ENCODE data around the gene ATP13A3. TPM values are rescaled to one million over a fixed set of nuclear protein-coding genes. Genes with fewer than 3 reads are reported as not detected.

ATP13A3 gene
- total RNA-seq, 1 donor from 2014 or later = 135 TPM

GRCh38 chr3:194488055-194488742, 1.4 kb upstream of the ATP13A3 start:
- Mint-ChIP-seq H3K4me3 (ENCODE audit: low read depth) (peak overlapping the region; percentile 74), H3K27me3 (no peaks in the 10 kb centered on the region), H3K4me1 (ENCODE audit: low read depth) (peaks cover 17% of the 10 kb centered on the region), H3K27ac (peak overlapping the region; percentile 75), H3K36me3 (ENCODE audit: insufficient read depth) (peaks cover 7% of the 10 kb centered on the region), H3K9me3 (ENCODE audit: low read depth) (peaks cover 7% of the 10 kb centered on the region)
- TF ChIP-seq CTCF (IDR thresholded peaks at IDR 0.05; ENCODE audit: unreplicated experiment) = no peak
- DNase-seq (ENCODE audit: low spot score, unreplicated experiment) = no peak

- Mint-ChIP-seq H3K9me3 (ENCODE audit: low read depth) (peaks cover 7% of the 10 kb centered on the region), H3K27me3 (no peaks in the 10 kb centered on the region), H3K4me3 (ENCODE audit: low read depth) (peak overlapping the region; percentile 74), H3K4me1 (ENCODE audit: low read depth) (peaks cover 18% of the 10 kb centered on the region), H3K36me3 (ENCODE audit: insufficient read depth) (peaks cover 8% of the 10 kb centered on the region), H3K27ac (peak overlapping the region; percentile 75)
- DNase-seq (ENCODE audit: low spot score, unreplicated experiment) = no peak
- TF ChIP-seq CTCF (IDR thresholded peaks at IDR 0.05; ENCODE audit: unreplicated experiment) = no peak
Measured at GRCh38 chr3:194487289-194488054, 670 bp upstream of the ATP13A3 start.

- no peaks in the 10 kb centered on the region for H3K27me3 Mint-ChIP-seq
- H3K9me3 Mint-ChIP-seq (ENCODE audit: low read depth) = peaks cover 7% of the 10 kb centered on the region
- H3K4me3 Mint-ChIP-seq (ENCODE audit: low read depth) = peak overlapping the region; percentile 90
- peak; percentile 49 for TF ChIP-seq CTCF (IDR thresholded peaks at IDR 0.05; ENCODE audit: unreplicated experiment)
- peak overlapping the region; percentile 95 for H3K27ac Mint-ChIP-seq
- peak; percentile 19 for DNase-seq (ENCODE audit: low spot score, unreplicated experiment)
- H3K4me1 Mint-ChIP-seq (ENCODE audit: low read depth) = peaks cover 29% of the 10 kb centered on the region
- H3K36me3 Mint-ChIP-seq (ENCODE audit: insufficient read depth) = peaks cover 12% of the 10 kb centered on the region
Measured at GRCh38 chr3:194485881-194486539, 792 bp downstream of the ATP13A3 start.

GRCh38 chr3:194485468-194485880, 1.3 kb downstream of the ATP13A3 start:
- peak overlapping the region; percentile 95 for H3K27ac Mint-ChIP-seq

More at GRCh38 chr3:194485468-194485880, 1.3 kb downstream of the ATP13A3 start:
- Mint-ChIP-seq H3K4me3 (ENCODE audit: low read depth) (peak overlapping the region; percentile 90), H3K36me3 (ENCODE audit: insufficient read depth) (peaks cover 12% of the 10 kb centered on the region), H3K4me1 (ENCODE audit: low read depth) (peaks cover 33% of the 10 kb centered on the region), H3K27me3 (no peaks in the 10 kb centered on the region), H3K9me3 (ENCODE audit: low read depth) (peaks cover 7% of the 10 kb centered on the region)
- TF ChIP-seq CTCF (IDR thresholded peaks at IDR 0.05; ENCODE audit: unreplicated experiment) = no peak
- no peak for DNase-seq (ENCODE audit: low spot score, unreplicated experiment)
